Measurements from ENCODE around the gene F5.
"Not testable (repeated sequence)": the region's sequence is repeated elsewhere in the genome, so short reads cannot be mapped to it uniquely, and the experiment has no call there.

F5 gene

GRCh38 chr1:169508432-169509338 is 77.6 kb downstream of the F5 start:
- DNase-seq = no peak

GRCh38 chr1:169507413-169507812 is 78.9 kb downstream of the F5 start:
- no peak for DNase-seq

- not testable (repeated sequence) for DNase-seq
Measured at GRCh38 chr1:169503601-169504000, 82.7 kb downstream of the F5 start.

DNA sequence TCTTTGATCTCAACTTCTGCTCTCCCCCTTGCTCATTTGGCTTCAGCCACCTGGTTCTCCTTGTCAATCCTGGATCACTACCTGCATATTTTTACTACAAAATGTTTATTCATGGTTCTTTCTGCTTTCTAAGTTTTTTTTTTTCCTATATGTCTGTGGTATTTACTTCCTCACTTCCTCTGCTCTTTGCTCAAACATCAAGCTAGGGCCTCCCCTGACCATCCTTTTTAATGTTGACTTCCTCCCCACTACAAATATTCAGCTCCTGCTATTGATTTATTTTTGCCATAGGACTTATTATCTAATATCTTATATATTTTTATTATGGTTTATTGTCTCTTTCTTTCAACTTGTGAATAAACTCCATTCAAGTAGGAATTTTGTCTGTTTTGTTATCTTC is 86.5 kb downstream of the F5 start:
- no peak for DNase-seq

- no peak for DNase-seq
Measured at GRCh38 chr1:169497317-169497716, 89.0 kb downstream of the F5 start.

DNA sequence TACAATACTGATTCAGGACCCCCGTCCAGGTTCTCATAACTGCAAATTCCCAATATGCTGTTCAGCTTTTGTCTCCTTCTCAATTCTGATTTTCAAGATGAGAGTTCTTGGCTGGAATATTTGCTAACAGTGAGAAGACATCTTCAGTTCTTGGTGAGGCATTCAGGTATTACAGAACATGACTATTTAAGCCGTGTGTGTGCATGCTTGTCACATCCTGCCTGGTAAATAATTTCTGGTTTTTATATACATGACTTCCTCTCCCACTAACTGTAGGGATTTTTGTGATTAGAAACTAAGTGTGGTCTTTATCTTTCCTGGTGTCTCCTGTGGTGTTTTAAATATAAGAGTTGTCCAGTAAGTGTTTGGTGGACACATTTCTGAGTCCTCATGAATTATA is 90.4 kb downstream of the F5 start:
- no peak for DNase-seq

DNA sequence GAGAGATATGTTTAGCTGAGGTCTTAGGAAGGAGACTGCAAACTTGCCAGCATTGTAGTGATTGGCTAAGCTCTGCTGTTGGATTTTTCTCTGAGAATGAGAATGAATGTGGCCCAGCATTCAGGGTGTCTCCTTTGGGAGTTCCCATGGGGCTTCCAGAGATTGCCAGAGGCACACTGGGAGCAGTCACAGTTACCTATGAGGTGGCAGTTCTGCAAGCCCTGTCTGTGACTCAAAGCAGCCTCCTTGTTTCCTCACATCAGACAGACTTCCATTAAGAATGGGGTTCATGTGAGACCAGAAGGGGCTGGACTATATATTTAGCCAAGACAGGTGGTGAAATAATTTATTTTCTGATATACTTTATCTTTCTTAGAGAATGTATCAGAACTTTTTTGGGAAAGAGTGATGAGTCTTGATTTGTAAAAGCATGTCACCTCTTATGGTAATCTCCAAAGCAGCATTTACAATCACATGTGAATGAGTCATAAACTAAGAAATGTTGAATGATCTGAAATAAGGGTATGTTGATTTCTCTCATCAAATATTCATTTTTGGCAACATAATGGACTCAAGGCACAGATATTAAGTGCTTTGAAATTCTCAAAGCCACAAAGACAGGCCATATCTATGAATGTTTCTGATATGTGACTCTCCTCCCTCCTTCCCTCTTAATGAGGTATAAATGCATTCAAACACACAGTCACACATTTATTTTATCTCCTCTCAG is 91.1 kb downstream of the F5 start:
- no peak for DNase-seq

DNA sequence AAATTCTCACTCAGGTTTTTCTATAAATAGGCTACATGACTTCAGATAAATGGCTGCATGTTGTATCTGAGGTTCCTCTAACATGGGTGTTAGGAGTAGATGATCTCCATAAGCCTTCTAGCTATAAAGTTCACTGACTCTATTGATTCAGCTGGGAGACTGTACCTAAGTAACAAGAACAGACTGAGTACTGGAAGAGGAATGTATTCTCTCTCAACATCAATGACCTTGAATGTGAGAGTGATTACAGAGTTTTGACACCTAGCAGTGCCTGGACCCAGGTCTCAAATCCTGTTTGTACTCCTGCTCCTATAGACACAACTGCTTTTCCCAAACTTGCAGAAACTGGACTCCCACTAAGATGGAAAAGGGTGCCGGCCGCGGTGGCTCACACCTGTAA is 91.9 kb downstream of the F5 start:
- DNase-seq = no peak

DNA sequence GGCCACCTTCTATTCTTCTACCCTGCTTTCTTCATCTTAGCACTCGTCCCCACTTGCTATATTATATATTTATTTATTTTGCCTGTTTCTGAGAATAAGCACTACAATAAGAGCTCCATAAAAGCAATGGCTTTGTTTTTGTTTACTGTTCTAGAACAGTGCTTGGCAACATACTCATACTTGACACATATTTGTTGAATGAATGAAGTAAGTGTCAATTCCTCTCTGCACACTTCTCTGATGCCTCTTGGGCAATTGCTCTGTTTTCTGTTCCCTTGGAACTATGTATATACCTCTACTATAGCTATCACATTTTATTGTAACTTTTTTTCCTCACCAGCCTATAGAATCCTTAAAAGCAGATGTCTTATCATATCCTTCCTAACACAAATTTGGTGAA is 93.0 kb downstream of the F5 start:
- DNase-seq = no peak

- no peak for DNase-seq
Measured at GRCh38 chr1:169491845-169492281, 94.4 kb downstream of the F5 start.

DNA sequence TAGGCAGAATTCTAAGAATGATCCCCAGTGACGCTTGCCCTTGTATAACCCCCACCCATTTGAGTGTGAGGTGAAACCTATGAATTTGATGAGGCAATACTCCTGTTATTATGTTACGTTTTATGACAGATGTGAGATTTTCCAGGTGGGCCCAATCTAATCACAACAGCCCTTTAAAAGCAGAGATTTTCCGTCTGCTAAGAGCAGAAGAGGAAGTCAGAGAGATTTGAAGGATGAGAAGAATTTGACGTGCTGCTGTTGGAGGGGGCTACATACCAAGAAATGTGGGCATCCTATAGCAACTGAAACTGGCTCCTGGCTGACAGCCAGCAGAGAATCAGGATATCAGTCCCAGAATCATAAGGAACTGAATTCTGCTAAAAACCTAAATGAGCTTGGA is 98.1 kb downstream of the F5 start:
- DNase-seq = no peak

GRCh38 chr1:169487561-169487960 is 98.7 kb downstream of the F5 start:
- no peak for DNase-seq

DNA sequence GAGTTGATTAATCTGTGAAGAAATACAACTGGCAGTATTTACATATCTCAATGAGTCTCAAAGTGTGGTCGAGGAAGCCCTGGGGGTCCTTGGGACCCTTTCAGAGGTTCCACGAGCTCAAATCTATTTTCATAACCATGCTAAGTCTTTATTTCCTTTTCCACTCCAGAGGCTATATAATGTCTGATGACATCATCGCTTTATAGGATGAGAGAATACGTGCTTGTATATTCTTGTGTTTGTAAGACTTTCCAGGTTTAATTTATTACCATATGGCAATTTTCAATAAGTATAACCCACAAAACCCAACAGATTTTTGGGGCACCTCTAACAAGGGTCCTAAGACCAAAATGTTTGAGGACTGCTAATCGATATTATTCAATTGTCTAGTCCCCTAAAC is 99.1 kb downstream of the F5 start:
- no peak for DNase-seq

DNA sequence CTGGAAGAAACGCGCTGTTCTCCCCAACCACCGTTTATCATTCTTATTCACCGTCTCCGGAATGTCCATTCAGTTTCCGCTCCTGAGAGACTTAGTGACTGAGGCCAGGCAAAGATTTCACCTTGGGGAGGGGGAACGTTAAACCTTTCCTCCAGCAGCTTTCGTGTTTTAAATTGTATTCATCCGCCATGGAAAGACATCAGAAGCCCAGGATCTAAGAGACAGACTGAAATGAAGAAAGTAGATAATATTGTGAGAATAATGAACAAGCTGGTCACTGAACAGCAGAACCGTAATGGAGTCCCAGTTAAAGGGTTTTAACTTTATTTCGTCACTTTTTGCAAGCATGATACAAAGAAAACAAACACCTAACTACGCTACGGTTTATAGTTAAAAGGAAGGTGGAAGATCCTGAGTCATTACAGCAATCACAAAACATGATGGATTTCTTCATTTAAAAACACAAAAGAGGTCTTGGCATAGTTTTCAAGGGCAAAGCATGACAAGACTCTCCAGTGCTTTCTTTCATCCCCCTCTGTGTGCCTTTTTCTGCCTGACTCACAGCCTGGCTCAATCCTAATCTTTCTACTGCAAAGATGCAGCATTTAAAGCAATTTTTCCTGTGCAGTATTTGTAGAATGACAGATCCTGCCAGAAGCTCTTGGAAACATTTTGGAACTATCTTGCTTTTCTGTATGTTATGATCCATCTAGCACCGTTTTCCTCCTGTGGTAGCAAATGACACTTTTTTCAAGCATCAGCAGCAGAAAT is 99.8 kb downstream of the F5 start:
- DNase-seq = no peak

DNA sequence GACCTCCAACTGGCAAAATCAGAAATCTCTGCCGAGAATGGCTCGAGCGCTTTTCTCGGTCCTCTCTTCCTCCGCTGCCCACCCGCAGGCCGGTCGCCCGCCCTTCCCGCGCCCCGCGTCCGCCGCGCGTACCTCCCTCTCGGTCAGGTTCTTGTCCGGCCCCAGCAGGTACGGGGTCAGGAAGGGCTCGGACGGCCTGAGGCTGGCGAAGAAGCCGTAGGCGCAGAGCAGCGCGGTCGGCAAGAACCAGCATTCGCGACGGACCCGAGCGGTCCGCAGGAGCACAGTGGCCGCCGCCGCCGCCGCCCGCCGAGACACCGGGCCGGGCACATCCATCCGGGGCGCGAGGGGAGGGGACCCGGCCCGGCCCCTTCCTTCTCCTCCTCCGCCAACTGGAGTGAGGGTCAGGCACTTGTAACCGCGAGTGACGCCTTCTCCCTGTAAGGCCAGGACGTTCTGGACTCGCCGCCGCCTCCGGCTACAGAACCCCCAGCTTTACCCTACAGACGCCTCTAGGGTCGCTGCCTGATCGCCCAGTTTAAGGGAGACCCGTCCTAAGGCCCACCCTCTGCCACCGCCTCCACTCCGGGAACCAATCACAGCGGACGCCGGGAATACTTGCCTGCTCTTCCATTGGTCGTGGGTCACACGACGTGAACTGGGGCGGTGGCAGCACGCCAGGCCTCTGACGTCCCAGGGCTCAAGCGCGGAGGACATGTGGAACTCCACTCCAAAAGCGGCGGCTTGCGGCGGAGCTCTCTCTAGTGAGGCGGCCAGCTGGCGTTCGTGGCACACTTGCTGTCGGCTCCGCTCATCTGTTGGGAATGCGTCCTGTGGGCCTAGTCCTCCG is 100.6 kb downstream of the F5 start, which contains the start of gene SLC19A2:
SLC19A2 (minus strand) TSS at position 514 of the 850 bp plus-strand sequence; CDS start at position 336, 178 bp downstream.
- DNase-seq = peak; percentile 97

- DNase-seq = peak; percentile 75
Measured at GRCh38 chr1:169484683-169485430, 101.4 kb downstream of the F5 start.

DNA sequence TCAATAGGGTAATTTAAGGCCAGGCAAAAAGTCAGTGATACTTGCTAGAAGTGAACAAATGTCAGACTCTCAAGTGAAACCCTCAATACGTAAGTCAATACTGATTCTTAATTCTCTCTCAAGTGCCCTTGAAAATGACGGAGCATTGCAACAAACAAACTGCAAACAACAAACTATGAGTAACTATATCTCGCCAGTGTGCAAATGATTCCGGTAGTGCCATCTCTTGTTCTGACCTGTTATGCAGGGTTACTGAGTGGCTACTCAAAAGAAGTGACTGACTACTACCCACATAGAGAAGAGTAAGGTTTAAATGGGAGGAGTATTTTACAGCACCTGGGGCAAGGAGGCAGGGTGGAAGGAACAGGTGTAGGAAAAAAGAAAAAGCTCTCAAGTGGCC is 102.2 kb downstream of the F5 start:
- DNase-seq = no peak

GRCh38 chr1:169483500-169483966 is 102.7 kb downstream of the F5 start:
- no peak for DNase-seq

- DNase-seq = no peak
Measured at GRCh38 chr1:169479363-169480066, 106.8 kb downstream of the F5 start.

DNA sequence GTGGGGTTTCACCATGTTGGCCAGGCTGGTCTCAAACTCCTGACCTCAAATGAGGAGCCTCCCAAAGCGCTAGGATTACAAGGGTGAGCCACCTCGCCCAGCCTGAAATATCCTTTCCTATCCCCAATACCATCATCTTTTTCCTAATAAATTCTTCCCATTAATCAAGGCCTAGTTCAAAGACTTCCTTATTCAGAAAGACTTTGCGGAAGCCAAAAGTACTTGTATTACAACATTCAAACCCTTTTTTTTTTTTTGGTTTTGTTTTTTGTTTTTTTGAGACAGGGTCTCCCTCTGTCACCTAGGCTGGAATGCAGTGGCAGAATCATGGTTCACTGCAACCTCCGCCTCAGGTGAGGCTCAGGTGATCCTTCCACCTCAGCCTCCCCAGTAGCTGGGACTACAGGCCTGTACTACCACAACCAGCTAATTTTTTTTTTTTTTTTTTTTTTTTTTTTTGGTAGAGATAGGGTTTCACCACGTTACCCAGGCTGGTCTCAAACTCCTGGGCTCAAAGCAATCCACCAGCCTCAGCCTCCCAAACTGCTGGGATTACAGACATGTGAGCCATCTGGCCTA is 108.1 kb downstream of the F5 start:
- DNase-seq = no peak

Measured in activated effector memory CD4-positive, alpha-beta T cell treated with anti-CD3 and anti-CD28 coated beads, Interleukin-2, amount 50 U/mL, for 16 hours (primary cell).